A673 (cell line): ENCODE measurements around the gene NUDCD3. TPM values are rescaled to one million over a fixed set of nuclear protein-coding genes. Genes with fewer than 3 reads are reported as not detected.

ENCODE experiments used
- BruUV-seq: library from RNA; stranded (reverse); fragments of 400-500 nt; replicated peaks from 2 replicates; lab custom pipeline; 2021; lab: Mats Ljungman, UMichigan
- CTCF ChIA-PET: fragments of 300-600 bp; sonication (Branson Sonifier 250); formaldehyde crosslinking; loops from one replicate; lab custom pipeline; 2022; ENCODE audit warnings: antibody characterized with exemption; lab: Charles Lee
- POLR2A ChIA-PET: fragments of 300-600 bp; sonication (Branson Sonifier 250); formaldehyde crosslinking; loops from one replicate; lab custom pipeline; 2022; ENCODE audit warnings: antibody characterized with exemption; ENCODE audit not compliant: low non-redundant PET; lab: Charles Lee
- DNase-seq: peaks from one replicate; pipeline ENCODE4 v3.0.0-alpha.2; 2015; ENCODE audit warnings: low spot score
- H3K27ac ChIP-seq: fragments of 200-600 bp; sonication (generic); 2 replicates; pipeline ENCODE4 v1.5.1; 2016; ENCODE audit warnings: mixed run types, low read depth, mild to moderate bottlenecking, mixed read lengths, antibody characterized with exemption, low read length; ENCODE audit not compliant: poor library complexity, severe bottlenecking
- H3K27me3 ChIP-seq: fragments of 200-600 bp; sonication (generic); replicated peaks from 2 replicates; pipeline ENCODE4 v1.6.1; 2017; ENCODE audit warnings: mixed run types, low read depth, mild to moderate bottlenecking, mixed read lengths, antibody characterized with exemption, low read length; ENCODE audit not compliant: insufficient read depth, poor library complexity
- H3K36me3 ChIP-seq: fragments of 200-600 bp; sonication (generic); 2 replicates; pipeline ENCODE4 v1.6.1; 2016; ENCODE audit warnings: mixed run types, mild to moderate bottlenecking, mixed read lengths, antibody characterized with exemption, low read length; ENCODE audit not compliant: insufficient read depth, poor library complexity, severe bottlenecking
- H3K4me1 ChIP-seq: fragments of 200-600 bp; sonication (generic); 2 replicates; pipeline ENCODE4 v1.6.1; 2017; ENCODE audit warnings: mixed run types, mild to moderate bottlenecking, mixed read lengths, antibody characterized with exemption, low read length; ENCODE audit not compliant: insufficient read depth, poor library complexity, severe bottlenecking
- H3K4me3 ChIP-seq: fragments of 200-600 bp; sonication (generic); 2 replicates; pipeline ENCODE4 v1.5.1; 2016; ENCODE audit warnings: low read depth, mixed run types, mild to moderate bottlenecking, mixed read lengths, low read length; ENCODE audit not compliant: poor library complexity, severe bottlenecking
- H3K9me3 ChIP-seq: fragments of 200-600 bp; sonication (generic); 2 replicates; pipeline ENCODE4 v1.6.1; 2016; ENCODE audit warnings: mixed run types, low read depth, mild to moderate bottlenecking, mixed read lengths, antibody characterized with exemption, low read length; ENCODE audit not compliant: poor library complexity, severe bottlenecking
- CTCF ChIP-seq: fragments of 300-800, 200-600 bp; sonication (generic); conservative IDR thresholded peaks from 2 replicates; pipeline ENCODE4 v1.5.1; 2017; ENCODE audit warnings: low read depth, mild to moderate bottlenecking, antibody characterized with exemption, low read length, moderate library complexity, mixed read lengths
- EZH2 ChIP-seq: fragments of 200-600 bp; sonication (generic); IDR thresholded peaks from 2 replicates; pipeline ENCODE4 v1.6.1; 2017; ENCODE audit warnings: borderline replicate concordance, low read depth, mild to moderate bottlenecking, mixed read lengths, antibody characterized with exemption, low read length; ENCODE audit not compliant: poor library complexity, severe bottlenecking
- intact Hi-C: fragments of 100-400 bp; cut with micrococcal nuclease; formaldehyde crosslinking; loops from one replicate; pipeline ENCODE4 v1.10.0; 2022; ENCODE audit not compliant: unreplicated experiment
- total RNA-seq: library from RNA; stranded (reverse); gene quantifications from 2 replicates; pipeline ENCODE4 v1.2.3, GENCODE V29; 2021

NUDCD3 gene
- total RNA-seq, 1 experiment from 2014 or later: 119 TPM

GRCh38 chr7:44521347-44522095, 31.1 kb upstream of the NUDCD3 start:
- no peak overlapping the region for H3K4me3 ChIP-seq
- H3K36me3 ChIP-seq: no peaks in the 10 kb centered on the region
- ChIA-PET CTCF (no interaction called here), POLR2A (no interaction called here)
- no peak for DNase-seq
- TF ChIP-seq EZH2: no peak
- TF ChIP-seq CTCF: no peak
- intact Hi-C loops: no loop called here
- no peak overlapping the region for H3K27ac ChIP-seq
- H3K27me3 ChIP-seq: no peaks in the 10 kb centered on the region
- BruUV-seq: no TSS peak
- peaks cover 4% of the 10 kb centered on the region for H3K9me3 ChIP-seq
- no peaks in the 10 kb centered on the region for H3K4me1 ChIP-seq

DNA sequence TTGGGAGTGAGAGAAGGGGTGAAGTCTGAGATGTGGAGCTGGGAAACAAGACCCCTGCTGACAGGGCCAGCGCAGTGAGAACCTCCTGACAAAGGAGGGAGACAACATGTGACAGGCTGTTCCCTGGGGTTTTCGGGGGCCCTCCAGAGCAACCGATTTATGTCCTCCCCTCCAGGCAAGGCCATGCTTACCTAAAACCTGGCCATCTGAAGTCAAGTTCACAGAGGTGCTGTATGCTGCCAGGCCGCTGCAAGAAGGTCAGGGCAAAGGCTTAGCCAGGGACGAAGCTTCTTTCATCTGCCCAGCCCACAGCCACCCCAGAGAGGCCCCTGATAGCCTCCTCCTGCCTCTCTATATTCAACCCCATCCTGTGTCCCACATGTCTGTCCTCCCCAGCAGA, 30.1 kb upstream of the NUDCD3 start:
- H3K4me3 ChIP-seq: no peak overlapping the region
- ChIA-PET CTCF (no interaction called here), POLR2A (interaction anchor here (0.6 kb wide), 1 partner anchor 14 kb away, joined by 4 read pairs; no protein-coding TSS in a partner anchor)
- no peaks in the 10 kb centered on the region for H3K4me1 ChIP-seq
- peaks cover 4% of the 10 kb centered on the region for H3K9me3 ChIP-seq
- H3K27ac ChIP-seq: no peak overlapping the region
- intact Hi-C loops: no loop called here
- H3K27me3 ChIP-seq: no peaks in the 10 kb centered on the region
- DNase-seq: no peak
- no TSS peak for BruUV-seq
- H3K36me3 ChIP-seq: no peaks in the 10 kb centered on the region
- TF ChIP-seq EZH2: no peak
- TF ChIP-seq CTCF: no peak

- Histone ChIP-seq H3K9me3 (no peaks in the 10 kb centered on the region), H3K36me3 (no peaks in the 10 kb centered on the region), H3K4me3 (no peak overlapping the region), H3K27ac (no peak overlapping the region), H3K27me3 (no peaks in the 10 kb centered on the region), H3K4me1 (no peaks in the 10 kb centered on the region)
- BruUV-seq: no TSS peak
- ChIA-PET POLR2A (no interaction called here), CTCF (no interaction called here)
- no peak for TF ChIP-seq EZH2
- no peak for TF ChIP-seq CTCF
- intact Hi-C loops: no loop called here
- DNase-seq: no peak
These were observed 29.1 kb upstream of the NUDCD3 start for GRCh38 chr7:44519546-44519945.
